ENCODE data around the gene CCDC127.
A peak's percentile ranks its signal among the peaks of the same experiment; 100 is the strongest.

The CCDC127 gene

GRCh38 chr5:191949-192690, 25.8 kb downstream of the CCDC127 start:
- no peaks in the 10 kb centered on the region for H3K9me3 Mint-ChIP-seq

GRCh38 chr5:191036-191948, 26.7 kb downstream of the CCDC127 start, which contains the start of gene LRRC14B:
Gene LRRC14B (plus strand): TSS chr5:191495. CDS start chr5:191539, 44 bp downstream.
- peak within 1 kb of the TSS in 1 of 3 experiments; percentile 59 for H3K27ac Mint-ChIP-seq
- TF ChIP-seq, protein P1, sequence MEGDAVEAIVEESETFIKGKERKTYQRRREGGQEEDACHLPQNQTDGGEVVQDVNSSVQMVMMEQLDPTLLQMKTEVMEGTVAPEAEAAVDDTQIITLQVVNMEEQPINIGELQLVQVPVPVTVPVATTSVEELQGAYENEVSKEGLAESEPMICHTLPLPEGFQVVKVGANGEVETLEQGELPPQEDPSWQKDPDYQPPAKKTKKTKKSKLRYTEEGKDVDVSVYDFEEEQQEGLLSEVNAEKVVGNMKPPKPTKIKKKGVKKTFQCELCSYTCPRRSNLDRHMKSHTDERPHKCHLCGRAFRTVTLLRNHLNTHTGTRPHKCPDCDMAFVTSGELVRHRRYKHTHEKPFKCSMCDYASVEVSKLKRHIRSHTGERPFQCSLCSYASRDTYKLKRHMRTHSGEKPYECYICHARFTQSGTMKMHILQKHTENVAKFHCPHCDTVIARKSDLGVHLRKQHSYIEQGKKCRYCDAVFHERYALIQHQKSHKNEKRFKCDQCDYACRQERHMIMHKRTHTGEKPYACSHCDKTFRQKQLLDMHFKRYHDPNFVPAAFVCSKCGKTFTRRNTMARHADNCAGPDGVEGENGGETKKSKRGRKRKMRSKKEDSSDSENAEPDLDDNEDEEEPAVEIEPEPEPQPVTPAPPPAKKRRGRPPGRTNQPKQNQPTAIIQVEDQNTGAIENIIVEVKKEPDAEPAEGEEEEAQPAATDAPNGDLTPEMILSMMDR (IDR thresholded peaks at IDR 0.05; ENCODE audit: unreplicated experiment in 3 of 3), result no peak
- peaks cover 6% of the 10 kb centered on the region for H3K27me3 Mint-ChIP-seq (ENCODE audit: low read depth)
- H3K4me1 Mint-ChIP-seq, result peaks cover 28% of the 10 kb centered on the region
- H3K4me3 Mint-ChIP-seq, result peak within 1 kb of the TSS in 2 of 3 experiments; percentile 5 to 72
- H3K9me3 Mint-ChIP-seq, result no peaks in the 10 kb centered on the region
- no peaks in the 10 kb centered on the region for H3K36me3 Mint-ChIP-seq (ENCODE audit: low read depth)

More at GRCh38 chr5:191949-192690, 25.8 kb downstream of the CCDC127 start:
- H3K27me3 Mint-ChIP-seq (ENCODE audit: low read depth), result peaks cover 6% of the 10 kb centered on the region
- TF ChIP-seq, protein P1 (IDR thresholded peaks at IDR 0.05; ENCODE audit: unreplicated experiment in 3 of 3), result no peak
- H3K4me1 Mint-ChIP-seq, result peaks cover 33% of the 10 kb centered on the region
- no peak overlapping the region for H3K27ac Mint-ChIP-seq
- H3K36me3 Mint-ChIP-seq (ENCODE audit: low read depth), result no peaks in the 10 kb centered on the region
- H3K4me3 Mint-ChIP-seq, result peak overlapping the region in 2 of 3 experiments; percentile 4 to 72

- peaks cover 6% of the 10 kb centered on the region for H3K27me3 Mint-ChIP-seq (ENCODE audit: low read depth)
- peak overlapping the region in 1 of 3 experiments; percentile 5 for H3K4me3 Mint-ChIP-seq
- H3K4me1 Mint-ChIP-seq, result peaks cover 27% of the 10 kb centered on the region
- TF ChIP-seq, protein P1 (IDR thresholded peaks at IDR 0.05; ENCODE audit: unreplicated experiment in 3 of 3), result no peak
- no peaks in the 10 kb centered on the region for H3K36me3 Mint-ChIP-seq (ENCODE audit: low read depth)
- peak overlapping the region in 1 of 3 experiments; percentile 59 for H3K27ac Mint-ChIP-seq
- no peaks in the 10 kb centered on the region for H3K9me3 Mint-ChIP-seq
These were observed 27.5 kb downstream of the CCDC127 start for GRCh38 chr5:190366-191035.

- Mint-ChIP-seq H3K27ac (peak overlapping the region in 1 of 3 experiments; percentile 59), H3K9me3 (no peaks in the 10 kb centered on the region), H3K27me3 (ENCODE audit: low read depth) (peaks cover 6% of the 10 kb centered on the region), H3K4me1 (peaks cover 25% of the 10 kb centered on the region), H3K36me3 (ENCODE audit: low read depth) (no peaks in the 10 kb centered on the region), H3K4me3 (peak overlapping the region in 1 of 3 experiments; percentile 5)
- TF ChIP-seq, protein P1 (IDR thresholded peaks at IDR 0.05; ENCODE audit: unreplicated experiment in 3 of 3), result no peak
These were observed 28.0 kb downstream of the CCDC127 start for GRCh38 chr5:189976-190365.

DNA sequence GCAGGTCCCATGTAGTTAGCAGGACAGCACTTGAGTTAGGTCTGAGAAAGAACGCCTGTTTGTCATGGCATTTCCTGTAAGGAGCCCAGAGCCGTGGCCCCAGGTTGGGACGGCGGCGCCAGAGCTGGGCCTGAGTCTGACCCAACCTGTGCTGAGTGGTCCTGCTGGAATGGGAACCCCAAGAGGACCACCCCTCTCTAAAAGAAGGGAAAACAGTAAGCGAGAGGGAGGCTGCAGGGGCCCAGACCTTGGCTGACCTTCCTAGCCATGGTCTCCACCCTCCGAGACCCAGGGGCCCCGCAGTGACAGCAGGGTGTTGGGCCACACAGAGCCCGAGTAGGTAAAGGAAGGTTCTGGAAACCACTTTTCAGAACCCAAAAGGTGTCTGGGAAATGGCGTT, 28.5 kb downstream of the CCDC127 start:
- Mint-ChIP-seq H3K4me3 (no peak overlapping the region), H3K36me3 (ENCODE audit: low read depth) (no peaks in the 10 kb centered on the region), H3K4me1 (peaks cover 29% of the 10 kb centered on the region), H3K9me3 (no peaks in the 10 kb centered on the region), H3K27ac (no peak overlapping the region), H3K27me3 (ENCODE audit: low read depth) (peaks cover 3% of the 10 kb centered on the region)
- TF ChIP-seq, protein P1 (IDR thresholded peaks at IDR 0.05; ENCODE audit: unreplicated experiment in 3 of 3), result no peak
